GM18858 (cell line): ENCODE measurements around the gene LBP.
"Not testable (repeated sequence)": the region's sequence is repeated elsewhere in the genome, so short reads cannot be mapped to it uniquely, and the experiment has no call there.

ENCODE experiments used
- ATAC-seq: cut with Tn5 transposase; IDR thresholded peaks from one replicate; pipeline ENCODE4 v1.9.1; 2021; ENCODE audit not compliant: unreplicated experiment

Gene LBP

DNA sequence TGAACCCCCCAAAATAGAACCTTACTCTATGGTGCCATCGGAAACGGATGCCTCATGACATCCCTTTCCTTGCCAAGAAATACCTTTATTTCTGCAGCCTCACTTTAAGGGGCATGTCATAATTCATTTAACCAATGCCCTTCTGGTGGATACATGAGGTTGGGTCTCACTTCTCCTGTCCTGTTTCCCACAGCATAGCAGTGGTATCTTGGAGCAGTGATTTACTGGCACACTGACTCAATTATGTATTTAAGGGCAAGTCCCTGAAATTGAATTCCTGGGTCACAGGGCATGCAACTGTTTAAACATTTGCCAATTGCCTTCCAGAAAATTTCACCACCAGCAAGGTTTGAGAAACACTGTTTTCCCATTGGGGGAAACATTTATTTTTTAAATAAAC, 639 bp upstream of the LBP start:
- no peak for ATAC-seq

GRCh38 chr20:38346741-38347140, 459 bp downstream of the LBP start:
- no peak for ATAC-seq

DNA sequence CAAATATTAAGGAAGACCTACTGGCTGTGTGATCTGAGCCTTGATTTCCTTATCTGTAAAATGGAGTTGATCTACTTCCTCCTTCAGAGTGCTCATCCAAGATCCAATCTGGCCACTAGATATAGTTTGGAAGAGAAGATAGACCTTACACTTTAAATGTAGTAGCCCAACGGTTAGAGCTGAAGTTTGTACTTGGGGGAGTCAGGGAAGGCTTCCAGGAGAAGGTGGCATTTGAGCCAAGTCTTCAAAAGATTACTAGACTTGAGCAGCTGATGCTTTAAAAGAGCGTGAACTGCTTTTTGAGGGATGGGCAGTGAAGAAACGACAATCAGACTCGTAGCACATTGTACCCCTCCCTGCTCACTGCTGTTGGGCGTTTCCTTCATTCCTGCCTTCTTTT, 3.6 kb downstream of the LBP start:
- ATAC-seq, result no peak

DNA sequence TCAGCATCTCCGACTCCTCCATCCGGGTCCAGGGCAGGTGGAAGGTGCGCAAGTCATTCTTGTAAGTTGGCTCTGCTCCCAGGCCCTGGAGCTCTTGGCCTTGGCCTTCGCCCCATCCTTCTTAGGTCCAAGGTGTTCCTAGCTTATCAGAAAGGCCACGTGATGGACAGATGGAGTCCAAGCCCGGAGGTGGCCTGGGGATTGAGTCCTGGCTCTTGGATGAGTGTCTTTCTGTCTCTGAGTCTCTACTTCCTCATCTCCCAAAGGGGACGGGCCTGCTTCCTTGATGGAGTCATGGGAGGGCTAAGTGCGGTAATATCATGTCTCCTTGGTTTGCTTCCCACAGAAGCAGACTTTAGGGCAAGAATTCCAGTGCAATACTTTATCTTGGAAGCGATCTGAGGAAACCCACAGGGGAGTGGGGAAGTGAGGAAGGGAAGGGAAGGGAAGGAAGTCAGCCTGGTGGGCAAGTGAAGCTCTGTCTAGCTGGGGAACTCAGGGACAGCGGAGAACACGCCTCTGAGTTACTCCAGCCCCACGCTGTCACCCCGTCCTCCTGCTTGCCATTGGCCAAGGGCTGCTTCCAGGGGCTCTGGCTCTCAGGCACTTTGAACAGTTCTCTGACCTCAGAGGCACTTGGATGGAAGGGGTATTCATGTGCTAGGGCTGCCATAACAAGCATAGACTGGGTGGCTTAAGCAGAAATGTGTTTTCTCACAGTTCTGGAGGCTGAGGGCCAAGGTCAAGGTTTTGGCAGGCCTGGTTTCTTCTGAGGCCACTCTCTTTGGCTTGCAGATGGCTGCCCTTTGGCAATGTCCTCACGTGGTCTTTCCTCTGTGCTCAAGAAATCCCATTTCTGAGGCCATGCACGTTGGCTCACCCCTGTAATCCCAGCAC, 4.8 kb downstream of the LBP start:
- no peak for ATAC-seq

DNA sequence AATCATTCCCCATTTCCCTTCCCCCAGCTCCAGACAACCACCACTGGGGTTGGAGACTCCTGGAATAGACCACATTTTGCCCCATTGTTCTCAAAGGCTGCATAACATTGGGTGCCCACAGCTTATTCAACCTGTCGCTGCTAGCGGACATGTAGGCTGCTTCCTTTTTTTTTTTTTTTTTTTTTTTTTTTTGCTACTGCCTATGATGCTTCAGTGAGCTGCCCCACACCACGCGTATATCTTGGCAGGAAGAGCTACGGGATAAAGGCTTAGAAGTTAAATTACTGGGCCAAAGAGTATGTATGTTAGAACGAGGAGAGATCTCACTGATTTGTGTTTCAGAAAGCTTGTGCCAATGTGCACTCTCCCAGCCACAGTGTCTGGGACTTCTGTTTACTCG, 7.0 kb downstream of the LBP start:
- ATAC-seq, result no peak

- ATAC-seq, result no peak
Observed at GRCh38 chr20:38354227-38354626, 7.9 kb downstream of the LBP start.

- no peak for ATAC-seq
Observed at GRCh38 chr20:38355161-38356012, 9.1 kb downstream of the LBP start.

DNA sequence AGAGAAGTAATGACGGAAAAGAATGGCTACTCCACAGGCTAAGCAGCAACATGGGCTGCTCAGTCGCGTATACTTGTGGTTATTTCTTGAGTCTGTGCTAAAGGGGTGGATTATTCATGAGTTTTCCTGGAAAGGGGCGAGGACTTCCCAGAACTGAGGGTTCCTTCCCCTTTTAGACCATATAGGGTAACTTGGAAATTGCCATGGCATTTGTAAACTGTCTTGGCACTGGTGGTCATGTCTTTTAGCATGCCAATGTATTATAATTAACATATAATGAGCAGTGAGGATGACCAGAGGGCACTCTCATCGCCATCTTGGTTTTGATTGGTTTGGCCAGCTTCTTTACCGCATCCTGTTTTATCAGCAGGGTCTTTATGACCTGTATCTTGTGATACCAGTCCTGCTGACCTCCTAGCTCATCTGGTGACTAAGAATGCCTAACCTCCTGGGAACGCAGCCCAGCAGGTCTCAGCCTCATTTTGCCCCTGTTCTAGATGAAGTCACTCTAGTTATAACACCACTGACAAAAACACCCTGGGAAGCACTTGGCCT, 11.4 kb downstream of the LBP start:
- no peak for ATAC-seq

- no peak for ATAC-seq
Observed at GRCh38 chr20:38358556-38358955, 12.3 kb downstream of the LBP start.

DNA sequence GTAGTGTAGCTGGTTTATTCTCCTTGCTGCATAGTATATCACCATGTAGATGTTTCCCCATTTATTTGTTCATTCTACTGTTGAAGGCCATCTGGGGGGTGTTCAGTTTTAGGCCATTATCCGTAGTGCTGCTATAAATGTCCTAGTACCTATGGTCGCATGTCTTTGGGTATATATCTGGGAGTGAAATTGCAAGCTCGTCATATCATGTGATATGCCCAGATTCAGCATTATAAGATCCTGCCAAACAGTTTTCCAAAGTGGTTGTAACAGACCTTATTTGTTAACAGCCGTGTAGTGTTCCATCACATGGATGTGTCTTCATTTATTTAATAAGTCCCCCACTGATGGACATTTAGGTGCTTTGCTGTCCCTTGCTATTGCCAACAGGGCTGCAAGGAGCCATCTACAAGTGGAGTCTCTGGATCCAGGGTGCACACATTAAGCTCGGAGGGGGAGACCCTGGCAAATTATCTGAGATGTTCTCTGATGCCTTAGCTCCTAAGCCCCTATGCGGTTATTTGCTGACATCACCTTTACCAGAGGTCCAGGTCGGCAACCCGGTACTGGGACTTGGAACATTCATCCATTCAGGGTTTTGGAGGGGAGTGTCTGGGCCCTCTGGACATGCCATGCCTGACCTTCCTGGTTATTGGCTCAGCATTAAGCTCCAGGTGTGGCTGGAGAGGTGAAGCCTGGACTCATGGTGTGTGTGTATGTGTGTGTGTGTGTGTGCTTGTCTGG, 16.9 kb downstream of the LBP start:
- no peak for ATAC-seq

- no peak for ATAC-seq
Observed at GRCh38 chr20:38369389-38369788, 23.1 kb downstream of the LBP start.

- no peak for ATAC-seq
Observed at GRCh38 chr20:38372806-38373205, 26.5 kb downstream of the LBP start.

GRCh38 chr20:38373231-38373867, 27.1 kb downstream of the LBP start:
- ATAC-seq, result no peak

DNA sequence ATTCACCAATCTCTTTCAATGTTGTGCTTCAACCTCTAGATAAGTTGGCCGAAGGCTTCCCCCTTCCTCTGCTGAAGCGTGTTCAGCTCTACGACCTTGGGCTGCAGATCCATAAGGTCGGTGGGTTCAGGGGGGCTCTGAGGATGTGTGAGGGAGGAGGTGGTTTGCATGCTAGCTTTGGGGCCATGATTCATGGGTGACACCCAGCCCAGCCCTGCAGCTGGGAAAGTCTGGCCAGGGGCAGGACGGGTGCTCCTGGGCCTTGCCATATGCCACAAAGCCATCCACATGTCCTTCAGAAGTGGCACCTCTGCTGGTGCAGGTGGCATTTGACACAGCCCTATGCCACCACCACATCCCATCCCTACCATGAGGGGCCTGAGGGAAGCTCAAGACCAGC, 27.6 kb downstream of the LBP start:
- ATAC-seq, result no peak

DNA sequence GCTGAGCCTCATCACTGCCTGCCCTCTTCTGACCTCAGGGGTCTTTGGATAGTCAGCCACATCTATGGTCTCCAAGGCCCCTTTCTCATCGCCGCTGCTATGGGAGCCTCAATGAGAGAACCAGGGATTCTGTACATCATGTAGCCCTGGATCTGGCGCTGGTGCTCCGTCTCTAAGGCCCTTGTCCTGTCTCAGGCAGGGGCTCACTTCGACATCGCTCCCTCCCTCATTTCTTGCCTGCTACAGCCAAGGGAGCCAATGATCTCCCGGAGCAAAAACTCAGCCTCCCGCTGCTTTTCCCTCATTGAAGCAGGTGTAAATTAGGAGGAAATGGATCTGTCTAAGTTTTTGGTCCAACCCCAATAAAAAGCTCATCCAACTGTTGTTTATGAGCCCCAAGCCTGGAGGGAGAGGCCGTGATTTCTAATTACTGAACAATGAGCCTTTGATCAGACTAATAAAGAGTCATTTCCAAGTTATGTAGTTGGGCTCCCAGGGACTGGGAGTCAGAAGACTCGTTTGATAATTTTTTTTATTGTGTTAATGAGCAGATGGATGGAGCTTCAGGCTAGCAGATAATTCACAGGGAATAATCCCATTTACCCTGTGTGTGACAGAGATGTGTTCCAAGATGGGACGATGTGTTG, 30.9 kb downstream of the LBP start:
- ATAC-seq, result no peak

DNA sequence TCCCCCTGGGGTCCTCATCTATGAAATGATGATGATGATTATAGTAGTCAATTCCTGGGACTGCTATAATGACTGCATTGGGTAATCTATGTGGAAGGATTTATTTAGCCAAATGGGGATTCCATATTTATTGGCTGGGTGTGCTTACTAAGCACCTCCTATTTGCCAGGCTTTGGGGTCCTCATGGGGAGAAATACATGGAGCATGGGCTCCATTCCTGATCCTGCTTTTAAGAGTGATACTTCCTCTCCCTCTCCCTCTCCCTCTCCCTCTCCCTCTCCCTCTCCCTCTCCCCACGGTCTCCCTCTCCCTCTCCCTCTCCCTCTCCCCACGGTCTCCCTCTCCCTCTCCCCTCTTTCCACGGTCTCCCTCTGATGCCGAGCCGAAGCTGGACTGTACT, 31.6 kb downstream of the LBP start:
- ATAC-seq, result not testable (repeated sequence)

DNA sequence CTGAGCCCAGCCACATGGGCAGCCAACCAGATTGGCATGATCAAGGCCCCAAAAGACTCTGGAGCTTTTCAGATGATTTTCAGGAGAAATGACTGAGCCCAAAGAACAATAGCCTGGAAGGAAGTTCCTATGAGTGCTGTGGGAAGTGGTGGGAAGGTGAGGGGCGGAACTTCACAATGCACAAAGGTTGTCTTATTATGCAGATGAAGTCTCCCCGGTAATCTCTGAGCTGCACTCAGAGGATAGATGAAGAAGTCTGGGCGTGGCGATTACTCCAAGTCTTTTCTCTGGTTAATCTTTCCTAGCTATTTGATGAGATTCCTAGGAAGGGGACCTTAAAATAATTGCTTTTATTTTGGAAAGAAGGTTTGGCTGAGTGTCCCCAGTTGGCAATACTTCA, 36.9 kb downstream of the LBP start:
- no peak for ATAC-seq

DNA sequence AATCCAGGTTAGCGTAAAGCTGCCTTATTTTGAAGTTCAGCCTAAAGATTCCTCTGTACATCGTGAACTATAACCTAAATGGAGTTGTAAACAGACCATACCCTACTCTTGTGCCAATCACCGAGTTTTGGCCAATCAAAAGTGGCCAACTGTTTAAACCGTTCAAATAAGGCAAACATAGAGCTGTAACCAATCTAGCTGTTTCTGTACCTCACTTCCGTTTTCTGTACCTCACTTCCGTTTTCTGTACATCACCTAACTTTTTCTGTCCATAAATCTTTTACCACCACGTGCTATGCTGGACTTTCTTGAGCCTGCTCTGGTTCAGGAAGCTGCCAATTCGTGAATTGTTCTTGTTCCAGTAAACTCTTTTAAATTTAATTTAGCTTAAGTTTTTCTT, 39.7 kb downstream of the LBP start:
- no peak for ATAC-seq

DNA sequence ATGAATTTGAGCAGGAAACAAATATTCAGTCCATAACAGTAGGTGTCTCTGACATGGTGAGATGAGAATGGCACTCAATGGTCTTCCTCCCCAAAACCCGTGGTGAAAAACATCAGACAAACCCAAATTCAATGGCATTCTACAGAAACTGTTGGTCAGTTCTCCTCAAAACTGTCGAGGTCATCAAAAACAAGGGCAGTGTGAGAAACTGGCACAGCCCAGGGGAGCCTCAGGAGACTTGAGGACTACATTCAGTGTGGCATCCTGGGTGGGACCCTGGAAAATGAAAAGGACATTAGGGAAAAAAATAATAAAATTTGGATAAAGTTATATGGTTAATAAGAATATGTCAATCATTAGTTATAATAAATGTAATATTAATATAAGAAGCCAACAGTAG, 40.6 kb downstream of the LBP start:
- ATAC-seq, result no peak

- ATAC-seq, result no peak
Observed at GRCh38 chr20:38387953-38388352, 41.7 kb downstream of the LBP start.
